K562 (cell line): ENCODE data around the gene VSTM5. TPM values are rescaled to one million over a fixed set of nuclear protein-coding genes. Genes with fewer than 3 reads are reported as not detected.

Experiments used
- ATAC-seq: fragments of 200-7000 bp; cut with Tn5 transposase; 3 replicates; pipeline ENCODE4 v1.9.1; 2020; ENCODE audit warnings: moderate library complexity
- BruUV-seq: library from RNA; stranded (reverse); fragments of 400-500 nt; replicated peaks from 2 replicates; lab custom pipeline; 2021; lab: Mats Ljungman, UMichigan
- CTCF ChIA-PET: fragments of 300-600 bp; formaldehyde crosslinking; extraction: SDS; loops from one replicate; lab custom pipeline; 2021; ENCODE audit warnings: low intra/inter-chr PET ratio; lab: Yijun Ruan, JAX
- POLR2A ChIA-PET: fragments of 300-600, 350-650 bp; sonication (Branson Sonifier 250); formaldehyde crosslinking; extraction: SDS; loops from one replicate; lab custom pipeline; 2021; ENCODE audit warnings: antibody characterized with exemption, inconsistent platforms; lab: Yijun Ruan, JAX
- DNase-seq, 4 experiments: peaks; one replicate each; pipeline versions ENCODE4 v3.0.0 to v3.0.0-alpha.2; 2011 to 2018; ENCODE audit warnings: low spot score in 3 of 4, mixed read lengths in 3 of 4; ENCODE audit errors: extremely low read depth in 1 of 4
- FAIRE-seq: peaks from 2 replicates; lab custom pipeline; 2011; peaks lifted over from hg19 to GRCh38; lab: Jason Lieb, UNC
- H2AFZ ChIP-seq: 2 replicates; pipeline ENCODE4 v1.6.0; 2011; ENCODE audit warnings: low read depth, low read length, control low read depth, inconsistent platforms
- H3K27ac ChIP-seq: fragments of 200-600 bp; 3 replicates; pipeline ENCODE4 v1.8.0; 2011; ENCODE audit warnings: low read depth, mild to moderate bottlenecking, control low read depth, inconsistent platforms, low read length, moderate library complexity, mixed read lengths; ENCODE audit errors: extremely low read depth
- H3K27me3 ChIP-seq, 2 experiments: fragments of 300-600 bp in 1 of 2; 2 replicates in 1 of 2; 3 replicates in 1 of 2; pipeline versions ENCODE4 v1.6.0 to v1.8.0; 2011; ENCODE audit warnings: inconsistent platforms in 2 of 2, low read length in 2 of 2, mild to moderate bottlenecking in 1 of 2, mixed read lengths in 1 of 2, moderate library complexity in 1 of 2; ENCODE audit not compliant: control insufficient read depth in 2 of 2, insufficient read depth in 2 of 2
- H3K36me3 ChIP-seq: fragments of 300-600 bp; 3 replicates; pipeline ENCODE4 v1.8.0; 2011; ENCODE audit warnings: mild to moderate bottlenecking, low read length, inconsistent platforms; ENCODE audit not compliant: control insufficient read depth, insufficient read depth
- H3K4me1 ChIP-seq, 2 experiments: fragments of 200-600 bp in 1 of 2; replicated peaks in 1 of 2; 2 replicates in 1 of 2; 3 replicates in 1 of 2; pipeline versions ENCODE4 v1.5.1 to v1.8.0; 2011; ENCODE audit warnings: inconsistent platforms in 2 of 2, low read length in 2 of 2, mild to moderate bottlenecking in 1 of 2, mixed read lengths in 1 of 2, moderate library complexity in 1 of 2; ENCODE audit not compliant: control insufficient read depth in 2 of 2, insufficient read depth in 2 of 2
- H3K4me2 ChIP-seq: 2 replicates; pipeline ENCODE4 v1.6.1; 2011; ENCODE audit warnings: low read length, control low read depth, inconsistent platforms, mixed read lengths; ENCODE audit not compliant: insufficient read depth
- H3K4me3 ChIP-seq: fragments of 200-600 bp; sonication (generic), shearing (Covaris generic); 2 replicates; pipeline ENCODE4 v1.5.1; 2016; ENCODE audit warnings: control low read depth, inconsistent platforms
- H3K79me2 ChIP-seq: fragments of 200-600 bp; 3 replicates; pipeline ENCODE4 v1.8.0; 2011; ENCODE audit warnings: low read length, inconsistent platforms; ENCODE audit not compliant: control insufficient read depth, insufficient read depth
- H3K9ac ChIP-seq, 2 experiments: 2 replicates each; pipeline versions ENCODE4 v1.6.0 to v1.6.1; 2011; ENCODE audit warnings: low read depth in 2 of 2, low read length in 2 of 2, control low read depth in 1 of 2, inconsistent platforms in 1 of 2, mild to moderate bottlenecking in 1 of 2, mixed read lengths in 1 of 2; ENCODE audit not compliant: insufficient read depth in 1 of 2
- H3K9me1 ChIP-seq: one replicate; pipeline ENCODE4 v1.6.0; 2011; ENCODE audit warnings: inconsistent platforms, mild to moderate bottlenecking, low read length, moderate library complexity; ENCODE audit not compliant: control insufficient read depth, insufficient read depth
- H3K9me3 ChIP-seq: replicated peaks from 2 replicates; pipeline ENCODE4 v1.5.1; 2011; ENCODE audit warnings: low read depth, low read length, inconsistent platforms; ENCODE audit not compliant: control insufficient read depth, insufficient read depth
- H4K20me1 ChIP-seq: replicated peaks from 2 replicates; pipeline ENCODE4 v1.6.1; 2011; ENCODE audit warnings: low read length, inconsistent platforms, mixed read lengths; ENCODE audit not compliant: control insufficient read depth, insufficient read depth
- CTBP1 ChIP-seq: fragments of 450-650 bp; IDR thresholded peaks from 2 replicates; pipeline ENCODE4 v1.6.1; 2016; ENCODE audit warnings: borderline replicate concordance
- FOXK2 ChIP-seq, 2 experiments: fragments of 450-650 bp; IDR thresholded peaks in 1 of 2; conservative IDR thresholded peaks in 1 of 2; 2 replicates each; pipeline ENCODE4 v1.6.1; 2016; ENCODE audit warnings: low read depth in 2 of 2, mild to moderate bottlenecking in 1 of 2
- LEF1 ChIP-seq: fragments of 450-650 bp; IDR thresholded peaks from 2 replicates; pipeline ENCODE4 v1.6.1; 2016; ENCODE audit warnings: mild to moderate bottlenecking
- NFXL1 ChIP-seq: fragments of 450-650 bp; formaldehyde crosslinking; IDR thresholded peaks from 2 replicates; pipeline ENCODE4 v1.4.0; 2021; ENCODE audit warnings: mild to moderate bottlenecking
- PTBP1 ChIP-seq: fragments of 200-400 bp; formaldehyde crosslinking; IDR thresholded peaks from 2 replicates; pipeline ENCODE4 v1.6.1; 2017; ENCODE audit warnings: low read depth, low read length
- RCOR1 ChIP-seq, 2 experiments: IDR thresholded peaks; 2 replicates each; pipeline ENCODE4 v1.6.1; 2012; ENCODE audit warnings: low read depth in 2 of 2, low read length in 2 of 2, borderline replicate concordance in 1 of 2, improper control_type of control experiment in 1 of 2
- SIN3A ChIP-seq, 2 experiments: fragments of 150-350 bp in 1 of 2; IDR thresholded peaks; 2 replicates each; pipeline ENCODE4 v1.6.1; 2011 to 2016; ENCODE audit warnings: borderline replicate concordance in 2 of 2, low read depth in 2 of 2, low read length in 2 of 2, mild to moderate bottlenecking in 2 of 2, moderate library complexity in 2 of 2; ENCODE audit not compliant: control insufficient read depth in 1 of 2
- TCF3 ChIP-seq: sonication (generic); formaldehyde crosslinking; IDR thresholded peaks from 2 replicates; pipeline ENCODE4 v1.4.0; 2020; ENCODE audit warnings: mild to moderate bottlenecking, missing genetic modification reagents
- ZNF717 ChIP-seq: fragments of 250-450 bp; sonication (Bioruptor Pico); IDR thresholded peaks from 2 replicates; pipeline ENCODE4 v1.5.0; 2021
- WGBS: fragments of 100-300 bp; shearing (Covaris generic); methylation state at CpG from one replicate; pipeline ENCODE4 v1.1.6; 2016; ENCODE audit warnings: low coverage, mixed read lengths; ENCODE audit not compliant: insufficient coverage; ENCODE audit errors: missing lambda C conversion rate; 5-methylcytosine and 5-hydroxymethylcytosine counted together
- in situ Hi-C: fragments of 300-500 bp; cut with MboI; formaldehyde crosslinking; loops from 4 replicates; pipeline ENCODE4 v1.15.0; 2018; ENCODE audit warnings: inconsistent platforms, mixed read lengths
- intact Hi-C: fragments of 100-400 bp; cut with micrococcal nuclease; formaldehyde crosslinking; loops from 2 replicates; pipeline ENCODE4 v1.14.2; 2022
- polyA plus RNA-seq, 8 experiments: library from polyadenylated mRNA; depleted of rRNA in 4 of 8; stranded (reverse) in 5 of 8; unstranded in 3 of 8; fragments of >200 nt; fragmentation: Nextera tagmentation in 2 of 8; fragmentation: Illumina TruSeq in 1 of 8; extraction: Ambion mirVana in 2 of 8; extraction: Trizol in 1 of 8; gene quantifications; 2 replicates each; pipeline versions ENCODE4 v1.2.1 to v1.2.3, GENCODE V29; 2011 to 2014; ENCODE audit warnings: inconsistent platforms in 1 of 8, missing spikeins in 1 of 8
- total RNA-seq, 7 experiments: library from RNA; depleted of rRNA in 6 of 7; stranded (reverse); fragments of >200 nt in 6 of 7; fragmentation: Illumina TruSeq in 2 of 7; extraction: Trizol in 2 of 7; gene quantifications; 2 replicates each; pipeline versions ENCODE4 v1.2.1 to v1.2.3, GENCODE V29; 2011 to 2021; ENCODE audit warnings: low replicate concordance in 1 of 7
- TF ChIP-seq, protein P1 (sequence below): fragments of 450-650 bp; conservative IDR thresholded peaks from 2 replicates; pipeline ENCODE4 v1.6.1; 2016; ENCODE audit warnings: missing genetic modification characterization, low read depth, mild to moderate bottlenecking, control low read depth, missing compliant biosample characterization
- TF ChIP-seq, protein P2 (sequence below): fragments of 450-650 bp; formaldehyde crosslinking; IDR thresholded peaks from 2 replicates; pipeline ENCODE4 v1.4.0; 2020; ENCODE audit warnings: mild to moderate bottlenecking, moderate library complexity
- TF ChIP-seq, protein P3 (sequence below): fragments of 450-650 bp; formaldehyde crosslinking; IDR thresholded peaks from 2 replicates; pipeline ENCODE4 v1.4.0; 2022; ENCODE audit warnings: mild to moderate bottlenecking, moderate library complexity

Gene VSTM5
- total and polyA plus RNA-seq, 9 of the 15 experiments (the other 6 are each of a cell fraction or from before 2014, with no cell fraction given): 0.01 TPM; not detected in 8

DNA sequence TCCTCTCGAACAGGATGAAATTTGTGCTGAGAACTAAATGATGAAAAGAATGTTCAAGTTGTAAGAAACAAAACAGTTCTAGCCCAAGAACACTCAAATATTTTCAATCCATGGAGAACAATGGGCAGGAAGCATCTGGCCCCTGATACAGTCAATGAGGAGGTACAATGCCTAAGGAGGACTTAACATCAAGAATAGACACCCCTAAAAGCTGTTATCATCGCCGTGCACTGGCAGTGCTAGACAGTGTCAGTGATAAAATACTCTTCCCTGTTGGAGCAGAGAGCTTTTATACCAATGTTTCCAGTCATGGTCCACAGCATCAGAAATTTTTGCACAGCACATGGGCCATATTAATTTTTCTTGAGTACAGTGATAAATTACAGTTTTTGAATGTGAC lies 20.2 kb upstream of the VSTM5 start:
- BruUV-seq: no TSS peak
- H3K4me2 ChIP-seq: no peak overlapping the region
- no peak for FAIRE-seq
- H3K9me1 ChIP-seq: no peaks in the 10 kb centered on the region
- no peaks in the 10 kb centered on the region; a peak in 2 of 5 replicates for H3K4me1 ChIP-seq
- in situ Hi-C loops (no loop called here), intact Hi-C loops (no loop called here)
- H3K27me3 ChIP-seq: no peaks in the 10 kb centered on the region
- POLR2A ChIA-PET: interaction anchor here (0.6 to 1.0 kb wide), 2 partner anchors 16 to 649 kb away, joined by 4 to 6 read pairs; no protein-coding TSS in a partner anchor
- H3K79me2 ChIP-seq: no peaks in the 10 kb centered on the region
- no peak for DNase-seq
- TF ChIP-seq LEF1 (no peak), ZNF717 (CRISPR knock-in tag) (no peak)
- TF ChIP-seq, protein P1, sequence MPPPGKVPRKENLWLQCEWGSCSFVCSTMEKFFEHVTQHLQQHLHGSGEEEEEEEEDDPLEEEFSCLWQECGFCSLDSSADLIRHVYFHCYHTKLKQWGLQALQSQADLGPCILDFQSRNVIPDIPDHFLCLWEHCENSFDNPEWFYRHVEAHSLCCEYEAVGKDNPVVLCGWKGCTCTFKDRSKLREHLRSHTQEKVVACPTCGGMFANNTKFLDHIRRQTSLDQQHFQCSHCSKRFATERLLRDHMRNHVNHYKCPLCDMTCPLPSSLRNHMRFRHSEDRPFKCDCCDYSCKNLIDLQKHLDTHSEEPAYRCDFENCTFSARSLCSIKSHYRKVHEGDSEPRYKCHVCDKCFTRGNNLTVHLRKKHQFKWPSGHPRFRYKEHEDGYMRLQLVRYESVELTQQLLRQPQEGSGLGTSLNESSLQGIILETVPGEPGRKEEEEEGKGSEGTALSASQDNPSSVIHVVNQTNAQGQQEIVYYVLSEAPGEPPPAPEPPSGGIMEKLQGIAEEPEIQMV: no peak
- H3K9me3 ChIP-seq: no peaks in the 10 kb centered on the region
- H2AFZ ChIP-seq: no peak overlapping the region
- H3K36me3 ChIP-seq: no peaks in the 10 kb centered on the region
- no peaks in the 10 kb centered on the region for H4K20me1 ChIP-seq
- no peak overlapping the region for H3K4me3 ChIP-seq
- 5% methylated on average over 3 of the region's 3 CpGs for WGBS
- H3K27ac ChIP-seq: no peak overlapping the region
- H3K9ac ChIP-seq: no peak overlapping the region
- CTCF ChIA-PET: no interaction called here
- peak; percentile 28; the same call in 1 of the 3 replicates for ATAC-seq

DNA sequence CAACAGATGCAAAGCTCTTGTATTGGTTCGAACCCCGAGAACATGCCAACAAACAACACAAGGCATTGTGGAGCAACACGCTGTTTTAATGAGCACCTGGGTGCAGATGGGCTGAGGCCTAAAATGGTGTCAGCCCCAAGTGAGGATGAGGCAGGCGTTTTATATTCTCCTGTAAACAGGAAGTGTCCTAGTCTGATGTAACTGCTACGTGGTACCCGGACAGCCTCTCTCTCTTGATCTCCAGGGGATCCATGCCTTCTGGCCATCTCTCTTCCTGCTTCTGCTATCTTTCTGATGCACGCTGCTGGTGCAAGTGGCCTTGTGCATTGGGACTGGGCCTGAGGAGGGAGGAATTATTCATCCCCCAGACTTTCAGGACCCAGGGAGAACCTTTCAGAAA lies 19.4 kb upstream of the VSTM5 start:
- CTCF ChIA-PET: no interaction called here
- POLR2A ChIA-PET: no interaction called here
- peaks cover 0 to 5% of the 10 kb centered on the region in 2 experiments; a peak in 1 of 5 replicates for H3K27me3 ChIP-seq
- peak overlapping the region; percentile 57 for H2AFZ ChIP-seq
- intact Hi-C loops (no loop called here), in situ Hi-C loops (no loop called here)
- FAIRE-seq (no peak), DNase-seq (peak in 1 of 4 experiments; percentile 20), ATAC-seq (peak; percentile 80)
- H3K27ac ChIP-seq: no peak overlapping the region; the same call in 2 of the 3 replicates
- H3K9ac ChIP-seq: no peak overlapping the region
- H3K4me3 ChIP-seq: no peak overlapping the region
- no peaks in the 10 kb centered on the region for H3K79me2 ChIP-seq
- 16% methylated on average over 7 of the region's 7 CpGs for WGBS
- H3K9me1 ChIP-seq: no peaks in the 10 kb centered on the region
- H4K20me1 ChIP-seq: no peaks in the 10 kb centered on the region
- BruUV-seq: no TSS peak
- H3K36me3 ChIP-seq: no peaks in the 10 kb centered on the region
- H3K4me2 ChIP-seq: peak overlapping the region; percentile 22; the same call in 1 of the 2 replicates
- H3K9me3 ChIP-seq: no peaks in the 10 kb centered on the region
- no peaks in the 10 kb centered on the region; a peak in 2 of 5 replicates for H3K4me1 ChIP-seq
- TF ChIP-seq PTBP1: no peak
- TF ChIP-seq FOXK2 (conservative IDR thresholded peaks at IDR 0.05 in 1 of 2, IDR thresholded peaks at IDR 0.05 in 1 of 2; ENCODE audit: low read depth in 2 of 2): 0 out of 4 replicates have a peak, but pooled peaks have one; percentile 37 to 55
- TF ChIP-seq NFXL1 (CRISPR knock-in tag): no peak
- TF ChIP-seq, protein P2, sequence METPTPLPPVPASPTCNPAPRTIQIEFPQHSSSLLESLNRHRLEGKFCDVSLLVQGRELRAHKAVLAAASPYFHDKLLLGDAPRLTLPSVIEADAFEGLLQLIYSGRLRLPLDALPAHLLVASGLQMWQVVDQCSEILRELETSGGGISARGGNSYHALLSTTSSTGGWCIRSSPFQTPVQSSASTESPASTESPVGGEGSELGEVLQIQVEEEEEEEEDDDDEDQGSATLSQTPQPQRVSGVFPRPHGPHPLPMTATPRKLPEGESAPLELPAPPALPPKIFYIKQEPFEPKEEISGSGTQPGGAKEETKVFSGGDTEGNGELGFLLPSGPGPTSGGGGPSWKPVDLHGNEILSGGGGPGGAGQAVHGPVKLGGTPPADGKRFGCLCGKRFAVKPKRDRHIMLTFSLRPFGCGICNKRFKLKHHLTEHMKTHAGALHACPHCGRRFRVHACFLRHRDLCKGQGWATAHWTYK (CRISPR knock-in tag): 0 out of 2 replicates have a peak, but pooled peaks have one; percentile 38
- peak; percentile 73 for TF ChIP-seq CTBP1
- TF ChIP-seq, protein P3, sequence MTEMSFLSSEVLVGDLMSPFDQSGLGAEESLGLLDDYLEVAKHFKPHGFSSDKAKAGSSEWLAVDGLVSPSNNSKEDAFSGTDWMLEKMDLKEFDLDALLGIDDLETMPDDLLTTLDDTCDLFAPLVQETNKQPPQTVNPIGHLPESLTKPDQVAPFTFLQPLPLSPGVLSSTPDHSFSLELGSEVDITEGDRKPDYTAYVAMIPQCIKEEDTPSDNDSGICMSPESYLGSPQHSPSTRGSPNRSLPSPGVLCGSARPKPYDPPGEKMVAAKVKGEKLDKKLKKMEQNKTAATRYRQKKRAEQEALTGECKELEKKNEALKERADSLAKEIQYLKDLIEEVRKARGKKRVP (CRISPR knock-in tag): peak; percentile 57; the same call in 1 of the 2 replicates
- TF ChIP-seq TCF3 (CRISPR knock-in tag): peak; percentile 33; the same call in 1 of the 2 replicates
- TF ChIP-seq SIN3A (IDR thresholded peaks at IDR 0.05; ENCODE audit: borderline replicate concordance in 2 of 2, control insufficient read depth in 1 of 2, low read depth in 2 of 2, low read length in 2 of 2): no peak
- TF ChIP-seq RCOR1 (IDR thresholded peaks at IDR 0.05; ENCODE audit: borderline replicate concordance in 1 of 2, low read depth in 2 of 2, low read length in 2 of 2): peak in 1 of 2 experiments; percentile 32; a peak in 1 of 4 replicates
